H9 (cell line): Measurements from ENCODE around the gene SRXN1. TPM values are rescaled to one million over a fixed set of nuclear protein-coding genes. Genes with fewer than 3 reads are reported as not detected.

Experiments
- DNase-seq: peaks from one replicate; pipeline ENCODE4 v3.0.0-alpha.2; 2017
- H2AFZ ChIP-seq: one replicate; pipeline ENCODE4 v1.6.1; 2013; ENCODE audit warnings: mild to moderate bottlenecking, low read length, control low read depth, moderate library complexity
- H2AK5ac ChIP-seq: 2 replicates; pipeline ENCODE4 v1.6.1; 2013; ENCODE audit warnings: low read length, control low read depth, mixed read lengths; ENCODE audit not compliant: insufficient read length
- H2BK120ac ChIP-seq: one replicate; pipeline ENCODE4 v1.6.1; 2013; ENCODE audit warnings: low read depth, mild to moderate bottlenecking, low read length, control low read depth, inconsistent platforms; ENCODE audit not compliant: poor library complexity, severe bottlenecking
- H2BK12ac ChIP-seq: 2 replicates; pipeline ENCODE4 v1.6.1; 2013; ENCODE audit warnings: low read length, control low read depth, mixed read lengths, low read depth; ENCODE audit not compliant: insufficient read length
- H2BK15ac ChIP-seq: 2 replicates; pipeline ENCODE4 v1.6.1; 2013; ENCODE audit warnings: low read depth, low read length, control low read depth
- H2BK20ac ChIP-seq: one replicate; pipeline ENCODE4 v1.6.1; 2013; ENCODE audit warnings: low read depth, mild to moderate bottlenecking, low read length, control low read depth, inconsistent platforms; ENCODE audit not compliant: poor library complexity, severe bottlenecking
- H2BK5ac ChIP-seq: 2 replicates; pipeline ENCODE4 v1.6.1; 2013; ENCODE audit warnings: low read length, control low read depth, mixed read lengths; ENCODE audit not compliant: insufficient read length
- H3K14ac ChIP-seq: 2 replicates; pipeline ENCODE4 v1.6.1; 2013; ENCODE audit warnings: low read length, control low read depth; ENCODE audit not compliant: insufficient read depth
- H3K18ac ChIP-seq: 2 replicates; pipeline ENCODE4 v1.6.1; 2013; ENCODE audit warnings: low read depth, mild to moderate bottlenecking, mixed read lengths, low read length, control low read depth; ENCODE audit not compliant: insufficient read length
- H3K23ac ChIP-seq: 2 replicates; pipeline ENCODE4 v1.6.1; 2013; ENCODE audit warnings: low read length, control low read depth, mixed read lengths, low read depth; ENCODE audit not compliant: insufficient read length
- H3K23me2 ChIP-seq: 2 replicates; pipeline ENCODE4 v1.6.1; 2013; ENCODE audit warnings: low read depth, mild to moderate bottlenecking, mixed read lengths, low read length, control low read depth; ENCODE audit not compliant: insufficient read length, poor library complexity, severe bottlenecking
- H3K27ac ChIP-seq: 2 replicates; pipeline ENCODE4 v1.5.1; 2013; ENCODE audit warnings: low read length, control low read depth, mixed read lengths, low read depth; ENCODE audit not compliant: insufficient read length
- H3K27me3 ChIP-seq: 2 replicates; pipeline ENCODE4 v1.6.1; 2013; ENCODE audit warnings: low read length, control low read depth, inconsistent platforms; ENCODE audit not compliant: insufficient read depth
- H3K4ac ChIP-seq: 2 replicates; pipeline ENCODE4 v1.6.1; 2013; ENCODE audit warnings: low read depth, mild to moderate bottlenecking, control low read depth, inconsistent platforms, low read length, moderate library complexity
- H3K4me1 ChIP-seq: 2 replicates; pipeline ENCODE4 v1.6.1; 2013; ENCODE audit warnings: low read length, control low read depth, inconsistent platforms; ENCODE audit not compliant: insufficient read depth
- H3K4me2 ChIP-seq: 2 replicates; pipeline ENCODE4 v1.6.1; 2013; ENCODE audit warnings: low read length, control low read depth, mixed read lengths; ENCODE audit not compliant: insufficient read length, insufficient read depth
- H3K56ac ChIP-seq: 2 replicates; pipeline ENCODE4 v1.6.1; 2013; ENCODE audit warnings: low read depth, mild to moderate bottlenecking, mixed read lengths, low read length, control low read depth; ENCODE audit not compliant: insufficient read length
- H3K79me1 ChIP-seq: 2 replicates; pipeline ENCODE4 v1.6.1; 2013; ENCODE audit warnings: low read depth, mild to moderate bottlenecking, moderate library complexity, low read length, control low read depth, inconsistent platforms; ENCODE audit not compliant: insufficient read depth, poor library complexity, severe bottlenecking
- H3K79me2 ChIP-seq: 2 replicates; pipeline ENCODE4 v1.6.1; 2013; ENCODE audit warnings: low read length, control low read depth, inconsistent platforms; ENCODE audit not compliant: insufficient read depth
- H3K9ac ChIP-seq: 2 replicates; pipeline ENCODE4 v1.6.1; 2013; ENCODE audit warnings: low read length, control low read depth, mixed read lengths; ENCODE audit not compliant: insufficient read length; ENCODE audit errors: extremely low read depth
- H3K9me3 ChIP-seq: one replicate; pipeline ENCODE4 v1.6.1; 2013; ENCODE audit warnings: low read depth, low read length, inconsistent platforms; ENCODE audit not compliant: control insufficient read depth
- H3T11ph ChIP-seq: one replicate; pipeline ENCODE4 v1.6.1; 2013; ENCODE audit warnings: mild to moderate bottlenecking, low read length, control low read depth, inconsistent platforms
- H4K20me1 ChIP-seq: one replicate; pipeline ENCODE4 v1.6.1; 2013; ENCODE audit not compliant: control insufficient read depth, insufficient read length, insufficient read depth
- H4K5ac ChIP-seq: 2 replicates; pipeline ENCODE4 v1.6.1; 2013; ENCODE audit warnings: low read depth, mild to moderate bottlenecking, mixed read lengths, low read length, control low read depth; ENCODE audit not compliant: insufficient read length
- H4K8ac ChIP-seq: replicated peaks from 2 replicates; pipeline ENCODE4 v1.6.1; 2013; ENCODE audit warnings: low read length, control low read depth, mixed read lengths, low read depth; ENCODE audit not compliant: insufficient read length
- H4K91ac ChIP-seq: 2 replicates; pipeline ENCODE4 v1.6.1; 2013; ENCODE audit warnings: low read depth, mild to moderate bottlenecking, moderate library complexity, mixed read lengths, low read length, control low read depth; ENCODE audit not compliant: insufficient read length
- H3K27ac Mint-ChIP-seq, 3 experiments: 2 replicates in 2 of 3; 3 replicates in 1 of 3; pipeline ENCODE4 v1.8.0; 2020 to 2021; ENCODE audit warnings: mixed read lengths in 3 of 3, mild to moderate bottlenecking in 1 of 3, moderate library complexity in 1 of 3
- H3K27me3 Mint-ChIP-seq: 2 replicates; pipeline ENCODE4 v1.8.0; 2021; ENCODE audit warnings: low read depth, mild to moderate bottlenecking, moderate library complexity, mixed read lengths
- H3K36me3 Mint-ChIP-seq, 3 experiments: 2 replicates in 2 of 3; 3 replicates in 1 of 3; pipeline ENCODE4 v1.8.0; 2020 to 2021; ENCODE audit warnings: low read depth in 3 of 3, mixed read lengths in 3 of 3; ENCODE audit not compliant: insufficient read depth in 1 of 3
- H3K4me1 Mint-ChIP-seq, 2 experiments: 2 replicates each; pipeline ENCODE4 v1.8.0; 2020; ENCODE audit warnings: mixed read lengths in 2 of 2
- H3K4me3 Mint-ChIP-seq, 2 experiments: 2 replicates in 1 of 2; 3 replicates in 1 of 2; pipeline ENCODE4 v1.8.0; 2020 to 2021; ENCODE audit warnings: mild to moderate bottlenecking in 2 of 2, mixed read lengths in 2 of 2, moderate library complexity in 1 of 2
- H3K9me3 Mint-ChIP-seq, 2 experiments: 2 replicates in 1 of 2; 3 replicates in 1 of 2; pipeline ENCODE4 v1.8.0; 2020; ENCODE audit warnings: mild to moderate bottlenecking in 2 of 2, mixed read lengths in 2 of 2, moderate library complexity in 1 of 2
- CTCF ChIP-seq: fragments of 200-600 bp; sonication (generic); conservative IDR thresholded peaks from 3 replicates; pipeline ENCODE4 v1.8.0; 2021; ENCODE audit warnings: antibody characterized with exemption, mild to moderate bottlenecking
- WGBS: extraction: QIAGEN DNeasy Blood & Tissue Kit; methylation state at CpG from one replicate; pipeline ENCODE4 v1.1.7; 2013; ENCODE audit warnings: missing lambda C conversion rate, low lambda C conversion rate, mixed read lengths; ENCODE audit not compliant: insufficient read length; ENCODE audit errors: extremely low coverage; 5-methylcytosine and 5-hydroxymethylcytosine counted together
- total RNA-seq: library from RNA; stranded (reverse); gene quantifications from 2 replicates; pipeline ENCODE4 v1.2.1, GENCODE V29; 2021

SRXN1 gene
- total RNA-seq, 1 experiment from 2014 or later, result 25.7 TPM

DNA sequence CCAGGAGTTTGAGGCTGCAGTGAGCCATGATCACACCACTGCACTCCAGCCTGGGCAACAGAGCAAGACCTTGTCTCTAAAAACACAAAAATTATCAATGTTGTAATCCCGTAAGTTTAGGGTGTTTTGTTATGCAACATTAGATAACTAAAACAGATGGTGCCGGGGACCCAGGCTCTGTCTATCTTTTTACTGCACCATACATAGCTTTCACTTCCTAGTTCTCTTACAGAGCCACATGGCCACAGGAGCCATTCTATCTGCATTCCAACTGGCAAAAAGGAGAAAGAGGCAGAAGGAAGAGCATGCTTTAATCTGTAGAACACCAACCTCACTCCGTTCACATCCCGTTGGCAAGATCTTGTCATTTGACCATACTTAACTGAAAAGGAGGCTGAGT lies 37.5 kb downstream of the SRXN1 start:
- H3K79me2 ChIP-seq, result no peaks in the 10 kb centered on the region
- H3K9me3 ChIP-seq, result peaks cover 4% of the 10 kb centered on the region
- H3K56ac ChIP-seq, result no peak overlapping the region
- no peaks in the 10 kb centered on the region for H3K23me2 ChIP-seq
- H3K18ac ChIP-seq, result no peak overlapping the region
- H3K4me1 Mint-ChIP-seq, result peaks cover 3 to 23% of the 10 kb centered on the region in 2 experiments
- H2AK5ac ChIP-seq, result no peak overlapping the region
- H4K91ac ChIP-seq, result no peak overlapping the region
- H3K79me1 ChIP-seq, result no peaks in the 10 kb centered on the region
- H3K23ac ChIP-seq, result no peak overlapping the region
- no peak overlapping the region for H2BK15ac ChIP-seq
- H3K9me3 Mint-ChIP-seq, result peaks cover 6 to 7% of the 10 kb centered on the region in 2 experiments
- no peaks in the 10 kb centered on the region for H3K4me1 ChIP-seq
- no peak overlapping the region for H3K27ac ChIP-seq
- H2BK12ac ChIP-seq, result no peak overlapping the region
- no peak overlapping the region for H4K5ac ChIP-seq
- H2BK5ac ChIP-seq, result no peak overlapping the region
- no peak overlapping the region for H4K8ac ChIP-seq
- peaks cover 0 to 5% (median 0%) of the 10 kb centered on the region in 3 experiments; a peak in 2 of 7 replicates for H3K36me3 Mint-ChIP-seq
- no peak for DNase-seq
- no peak overlapping the region for H2AFZ ChIP-seq
- peaks cover 44% of the 10 kb centered on the region for H3K27me3 Mint-ChIP-seq
- H3T11ph ChIP-seq, result no peak overlapping the region
- H2BK20ac ChIP-seq, result no peak overlapping the region
- H3K4ac ChIP-seq, result no peak overlapping the region
- H3K4me3 Mint-ChIP-seq, result no peak overlapping the region
- TF ChIP-seq CTCF, result no peak
- H3K27me3 ChIP-seq, result no peaks in the 10 kb centered on the region; the same call in 1 of the 2 replicates
- no peaks in the 10 kb centered on the region for H4K20me1 ChIP-seq
- no peak overlapping the region for H3K14ac ChIP-seq
- no peak overlapping the region for H3K9ac ChIP-seq
- no peak overlapping the region for H3K4me2 ChIP-seq
- H3K27ac Mint-ChIP-seq, result no peak overlapping the region
- no CpG with 5 or more reads among the region's 4 CpGs for WGBS
- no peak overlapping the region for H2BK120ac ChIP-seq
